WTC11 (cell line): Measurements from ENCODE around the gene TOX2. TPM values are rescaled to one million over a fixed set of nuclear protein-coding genes. Genes with fewer than 3 reads are reported as not detected.

ENCODE experiments used
- ATAC-seq: fragments of 200-7000 bp; cut with Tn5 transposase; 2 replicates; pipeline ENCODE4 v1.10.0; 2021; ENCODE audit warnings: mild to moderate bottlenecking, moderate library complexity
- CTCF ChIA-PET: fragments of 300-600 bp; sonication (Branson Sonifier 250); formaldehyde crosslinking; loops from one replicate; lab custom pipeline; 2021; ENCODE audit warnings: antibody characterized with exemption; lab: Charles Lee
- POLR2A ChIA-PET: fragments of 350-600 bp; sonication (Branson Sonifier 250); formaldehyde crosslinking; loops from one replicate; lab custom pipeline; 2021; ENCODE audit warnings: antibody characterized with exemption; lab: Charles Lee
- DNase-seq: peaks from one replicate; pipeline ENCODE4 v3.0.0; 2021; ENCODE audit warnings: low spot score
- H3K27ac Mint-ChIP-seq: 2 replicates; pipeline ENCODE4 v1.8.0; 2021; ENCODE audit warnings: mixed read lengths
- H3K27me3 Mint-ChIP-seq: 2 replicates; pipeline ENCODE4 v1.8.0; 2021; ENCODE audit warnings: low read depth, mild to moderate bottlenecking, moderate library complexity, mixed read lengths
- H3K36me3 Mint-ChIP-seq: 2 replicates; pipeline ENCODE4 v1.8.0; 2021; ENCODE audit warnings: mixed read lengths
- H3K4me1 Mint-ChIP-seq: 2 replicates; pipeline ENCODE4 v1.8.0; 2022; ENCODE audit warnings: mixed read lengths
- H3K4me3 Mint-ChIP-seq: 2 replicates; pipeline ENCODE4 v1.8.0; 2021; ENCODE audit warnings: mild to moderate bottlenecking, moderate library complexity, mixed read lengths
- H3K9me3 Mint-ChIP-seq: 2 replicates; pipeline ENCODE4 v1.8.0; 2021; ENCODE audit warnings: mixed read lengths
- ATF1 ChIP-seq: sonication (generic); formaldehyde crosslinking; IDR thresholded peaks from 2 replicates; pipeline ENCODE4 v1.8.1; 2023; ENCODE audit warnings: mild to moderate bottlenecking, moderate library complexity, missing genetic modification reagents
- ATF6 ChIP-seq: sonication (generic); formaldehyde crosslinking; IDR thresholded peaks from 2 replicates; pipeline ENCODE4 v1.8.1; 2023; ENCODE audit warnings: mild to moderate bottlenecking, missing genetic modification reagents
- E2F1 ChIP-seq: sonication (generic); formaldehyde crosslinking; IDR thresholded peaks from 2 replicates; pipeline ENCODE4 v1.8.0; 2022; ENCODE audit warnings: mild to moderate bottlenecking, missing genetic modification reagents
- ELF4 ChIP-seq: sonication (generic); formaldehyde crosslinking; IDR thresholded peaks from 2 replicates; pipeline ENCODE4 v1.8.1; 2022; ENCODE audit warnings: low read depth, mild to moderate bottlenecking, moderate library complexity, missing genetic modification reagents
- ERG ChIP-seq: fragments of 250-450 bp; sonication (Bioruptor Pico); IDR thresholded peaks from 2 replicates; pipeline ENCODE4 v1.8.0; 2021; ENCODE audit warnings: mild to moderate bottlenecking
- KAT7 ChIP-seq: sonication (generic); formaldehyde crosslinking; IDR thresholded peaks from 2 replicates; pipeline ENCODE4 v1.8.1; 2023; ENCODE audit warnings: missing genetic modification reagents, mild to moderate bottlenecking, borderline replicate concordance
- MAX ChIP-seq: sonication (generic); formaldehyde crosslinking; IDR thresholded peaks from 2 replicates; pipeline ENCODE4 v1.8.0; 2022; ENCODE audit warnings: mild to moderate bottlenecking, missing genetic modification reagents
- MXD4 ChIP-seq: fragments of 250-450 bp; sonication (Bioruptor Pico); IDR thresholded peaks from 2 replicates; pipeline ENCODE4 v1.8.0; 2021; ENCODE audit warnings: mild to moderate bottlenecking, moderate library complexity, borderline replicate concordance
- OVOL2 ChIP-seq: fragments of 250-450 bp; sonication (Bioruptor Pico); IDR thresholded peaks from 2 replicates; pipeline ENCODE4 v1.9.0; 2021; ENCODE audit warnings: mild to moderate bottlenecking, borderline replicate concordance
- PRRX2 ChIP-seq: fragments of 250-450 bp; sonication (Bioruptor Pico); IDR thresholded peaks from 2 replicates; pipeline ENCODE4 v1.8.0; 2021; ENCODE audit warnings: mild to moderate bottlenecking
- RELA ChIP-seq: sonication (generic); formaldehyde crosslinking; IDR thresholded peaks from 2 replicates; pipeline ENCODE4 v1.8.1; 2022; ENCODE audit warnings: missing genetic modification reagents, mild to moderate bottlenecking, borderline replicate concordance
- SMAD4 ChIP-seq: sonication (generic); formaldehyde crosslinking; IDR thresholded peaks from 2 replicates; pipeline ENCODE4 v1.8.0; 2022; ENCODE audit warnings: mild to moderate bottlenecking, missing genetic modification reagents
- SP1 ChIP-seq: sonication (generic); formaldehyde crosslinking; conservative IDR thresholded peaks from 2 replicates; pipeline ENCODE4 v1.8.1; 2022; ENCODE audit warnings: missing genetic modification reagents
- TEAD4 ChIP-seq: sonication (generic); formaldehyde crosslinking; IDR thresholded peaks from 2 replicates; pipeline ENCODE4 v1.8.0; 2022; ENCODE audit warnings: mild to moderate bottlenecking, missing genetic modification reagents
- USF1 ChIP-seq: sonication (generic); formaldehyde crosslinking; IDR thresholded peaks from 2 replicates; pipeline ENCODE4 v1.8.0; 2022; ENCODE audit warnings: mild to moderate bottlenecking, missing genetic modification reagents
- ZBTB21 ChIP-seq: sonication (generic); formaldehyde crosslinking; IDR thresholded peaks from 2 replicates; pipeline ENCODE4 v1.8.1; 2023; ENCODE audit warnings: mild to moderate bottlenecking, missing genetic modification reagents, borderline replicate concordance
- ZNF263 ChIP-seq: sonication (generic); formaldehyde crosslinking; IDR thresholded peaks from 2 replicates; pipeline ENCODE4 v1.8.1; 2022; ENCODE audit warnings: low read depth, mild to moderate bottlenecking, moderate library complexity, missing genetic modification reagents
- ZNF396 ChIP-seq: fragments of 250-450 bp; sonication (Bioruptor Pico); IDR thresholded peaks from 2 replicates; pipeline ENCODE4 v1.8.0; 2021; ENCODE audit warnings: mild to moderate bottlenecking, moderate library complexity, borderline replicate concordance
- ZNF416 ChIP-seq: fragments of 250-450 bp; sonication (Bioruptor Pico); IDR thresholded peaks from 2 replicates; pipeline ENCODE4 v1.9.0; 2021; ENCODE audit warnings: mild to moderate bottlenecking, inconsistent platforms
- ZNF423 ChIP-seq: fragments of 250-450 bp; sonication (Bioruptor Pico); IDR thresholded peaks from 2 replicates; pipeline ENCODE4 v2.1.2; 2022; ENCODE audit warnings: mild to moderate bottlenecking, moderate library complexity
- ZSCAN18 ChIP-seq: fragments of 250-450 bp; sonication (Bioruptor Pico); IDR thresholded peaks from 2 replicates; pipeline ENCODE4 v2.1.2; 2022; ENCODE audit warnings: mild to moderate bottlenecking, moderate library complexity
- total RNA-seq: library from RNA; stranded (reverse); gene quantifications from 3 replicates; pipeline ENCODE4 v1.2.3, GENCODE V29; 2021
- TF ChIP-seq, protein P1 (sequence below): fragments of 250-450 bp; sonication (Bioruptor Pico); IDR thresholded peaks from 2 replicates; pipeline ENCODE4 v1.9.0; 2021; ENCODE audit warnings: mild to moderate bottlenecking
- TF ChIP-seq, protein P2 (sequence below): sonication (generic); formaldehyde crosslinking; conservative IDR thresholded peaks from 2 replicates; pipeline ENCODE4 v1.8.1; 2022; ENCODE audit warnings: mild to moderate bottlenecking, missing genetic modification reagents

TOX2 gene
- total RNA-seq, 1 experiment from 2014 or later = 3.4 TPM

GRCh38 chr20:43994486-43995100 is 79.9 kb downstream of the TOX2 start (continued):
- no peak for TF ChIP-seq PRRX2 (CRISPR knock-in tag)
- no peak for TF ChIP-seq E2F1 (CRISPR knock-in tag)
- no peak for TF ChIP-seq MXD4 (CRISPR knock-in tag)
- TF ChIP-seq ZNF423 (CRISPR knock-in tag) = no peak
- TF ChIP-seq ZSCAN18 = no peak
- TF ChIP-seq ZBTB21 (CRISPR knock-in tag) = no peak
- no peak for TF ChIP-seq OVOL2 (CRISPR knock-in tag)
- TF ChIP-seq SP1 (CRISPR knock-in tag) = no peak
- TF ChIP-seq ELF4 = no peak
- TF ChIP-seq SMAD4 = no peak
- no peak for TF ChIP-seq KAT7
- TF ChIP-seq, protein P1, sequence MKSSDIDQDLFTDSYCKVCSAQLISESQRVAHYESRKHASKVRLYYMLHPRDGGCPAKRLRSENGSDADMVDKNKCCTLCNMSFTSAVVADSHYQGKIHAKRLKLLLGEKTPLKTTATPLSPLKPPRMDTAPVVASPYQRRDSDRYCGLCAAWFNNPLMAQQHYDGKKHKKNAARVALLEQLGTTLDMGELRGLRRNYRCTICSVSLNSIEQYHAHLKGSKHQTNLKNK = no peak

GRCh38 chr20:43995645-43996044 is 81.0 kb downstream of the TOX2 start:
- TF ChIP-seq TEAD4 (CRISPR knock-in tag) (no peak), ATF1 (CRISPR knock-in tag) (no peak), ZNF263 (CRISPR knock-in tag) (no peak), KAT7 (no peak), MXD4 (CRISPR knock-in tag) (no peak)
- CTCF ChIA-PET = interaction anchor here (2.2 kb wide), 1 partner anchor 12 kb away, joined by 7 read pairs; no protein-coding TSS in a partner anchor
- POLR2A ChIA-PET = no interaction called here
- Mint-ChIP-seq H3K4me3 (no peak overlapping the region), H3K27me3 (no peaks in the 10 kb centered on the region), H3K36me3 (no peaks in the 10 kb centered on the region), H3K4me1 (no peaks in the 10 kb centered on the region), H3K27ac (no peak overlapping the region), H3K9me3 (peaks cover 4% of the 10 kb centered on the region)
- ATAC-seq (no peak), DNase-seq (no peak)

DNA sequence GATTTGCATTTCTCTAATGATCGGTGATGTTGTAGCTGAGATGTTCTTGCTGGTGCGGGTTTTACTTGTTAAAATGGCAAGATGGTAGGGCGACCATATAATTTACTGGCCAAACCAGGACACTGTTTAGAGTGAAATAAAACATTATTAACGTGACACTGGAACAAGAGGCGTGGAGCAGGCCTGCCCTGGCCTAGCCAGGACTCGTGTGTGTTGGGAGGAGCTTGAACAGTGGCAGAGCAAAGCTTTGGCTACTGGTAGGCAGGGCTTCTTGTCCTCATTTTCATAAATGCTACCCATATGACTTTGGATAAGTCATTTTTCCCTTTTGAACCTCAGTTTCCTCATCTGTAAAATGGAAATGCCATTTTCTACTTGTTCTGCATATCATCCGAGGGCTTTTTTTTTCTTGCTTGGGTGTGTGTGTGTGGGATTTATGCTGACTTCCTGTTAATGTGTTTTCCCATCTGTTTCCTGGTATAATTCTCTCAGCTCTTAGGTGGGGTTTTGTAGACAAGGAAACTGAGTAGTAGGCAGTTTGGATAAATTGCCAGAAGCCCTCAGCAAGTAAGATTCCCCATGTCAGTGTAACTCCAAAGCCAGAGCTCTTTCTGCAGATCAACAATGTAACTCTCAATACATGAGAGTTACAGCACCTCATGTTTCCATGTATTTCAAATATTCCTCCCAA is 81.7 kb downstream of the TOX2 start:
- no peaks in the 10 kb centered on the region for H3K36me3 Mint-ChIP-seq
- H3K27me3 Mint-ChIP-seq = no peaks in the 10 kb centered on the region; the same call in 1 of the 2 replicates
- no peak overlapping the region for H3K4me3 Mint-ChIP-seq
- ChIA-PET CTCF (interaction anchor here (2.2 kb wide), 1 partner anchor 13 kb away, joined by 7 read pairs; no protein-coding TSS in a partner anchor), POLR2A (no interaction called here)
- H3K27ac Mint-ChIP-seq = no peak overlapping the region
- ATAC-seq (no peak), DNase-seq (no peak)
- peaks cover 5% of the 10 kb centered on the region for H3K9me3 Mint-ChIP-seq
- H3K4me1 Mint-ChIP-seq = no peaks in the 10 kb centered on the region
- TF ChIP-seq ZNF396 (CRISPR knock-in tag) (no peak), ATF6 (CRISPR knock-in tag) (no peak), ERG (CRISPR knock-in tag) (no peak), MAX (CRISPR knock-in tag) (no peak), USF1 (no peak), ZNF416 (no peak), SMAD4 (no peak), RELA (no peak)
- TF ChIP-seq, protein P2, sequence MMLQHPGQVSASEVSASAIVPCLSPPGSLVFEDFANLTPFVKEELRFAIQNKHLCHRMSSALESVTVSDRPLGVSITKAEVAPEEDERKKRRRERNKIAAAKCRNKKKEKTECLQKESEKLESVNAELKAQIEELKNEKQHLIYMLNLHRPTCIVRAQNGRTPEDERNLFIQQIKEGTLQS (CRISPR knock-in tag) = no peak
